GM19099 (cell line): ENCODE results near the gene TNFRSF6B.

Experiments
- POLR2A ChIP-seq: IDR thresholded peaks from 3 replicates; pipeline ENCODE4 v1.6.1; 2011; ENCODE audit warnings: low read depth; ENCODE audit not compliant: insufficient read length; ENCODE audit errors: extremely low read depth

Gene TNFRSF6B

GRCh38 chr20:63689046-63690002, 7.1 kb upstream of the TNFRSF6B start:
- no peak for TF ChIP-seq POLR2A

GRCh38 chr20:63690003-63690897, 6.2 kb upstream of the TNFRSF6B start:
- no peak for TF ChIP-seq POLR2A

GRCh38 chr20:63690898-63691710, 5.3 kb upstream of the TNFRSF6B start:
- TF ChIP-seq POLR2A, result no peak

- no peak for TF ChIP-seq POLR2A
These were observed 4.6 kb upstream of the TNFRSF6B start for GRCh38 chr20:63691711-63692435.

GRCh38 chr20:63692436-63693082, 3.9 kb upstream of the TNFRSF6B start:
- TF ChIP-seq POLR2A, result no peak

- TF ChIP-seq POLR2A, result no peak
These were observed 3.2 kb upstream of the TNFRSF6B start for GRCh38 chr20:63693083-63693732.

- TF ChIP-seq POLR2A, result no peak
These were observed 2.5 kb upstream of the TNFRSF6B start for GRCh38 chr20:63693733-63694583.

- no peak for TF ChIP-seq POLR2A
These were observed 1.6 kb upstream of the TNFRSF6B start for GRCh38 chr20:63694584-63695423.

GRCh38 chr20:63695424-63696305, 787 bp upstream of the TNFRSF6B start:
- no peak for TF ChIP-seq POLR2A

- no peak for TF ChIP-seq POLR2A
These were observed 185 bp upstream of the TNFRSF6B start for GRCh38 chr20:63696306-63696627.
